GM15510 (cell line): Measurements from ENCODE around the gene NELL2.

ENCODE experiments used
- POLR2A ChIP-seq: IDR thresholded peaks from 3 replicates; pipeline ENCODE4 v1.6.1; 2011; ENCODE audit warnings: borderline replicate concordance; ENCODE audit not compliant: insufficient read length; ENCODE audit errors: extremely low read depth

Gene NELL2

DNA sequence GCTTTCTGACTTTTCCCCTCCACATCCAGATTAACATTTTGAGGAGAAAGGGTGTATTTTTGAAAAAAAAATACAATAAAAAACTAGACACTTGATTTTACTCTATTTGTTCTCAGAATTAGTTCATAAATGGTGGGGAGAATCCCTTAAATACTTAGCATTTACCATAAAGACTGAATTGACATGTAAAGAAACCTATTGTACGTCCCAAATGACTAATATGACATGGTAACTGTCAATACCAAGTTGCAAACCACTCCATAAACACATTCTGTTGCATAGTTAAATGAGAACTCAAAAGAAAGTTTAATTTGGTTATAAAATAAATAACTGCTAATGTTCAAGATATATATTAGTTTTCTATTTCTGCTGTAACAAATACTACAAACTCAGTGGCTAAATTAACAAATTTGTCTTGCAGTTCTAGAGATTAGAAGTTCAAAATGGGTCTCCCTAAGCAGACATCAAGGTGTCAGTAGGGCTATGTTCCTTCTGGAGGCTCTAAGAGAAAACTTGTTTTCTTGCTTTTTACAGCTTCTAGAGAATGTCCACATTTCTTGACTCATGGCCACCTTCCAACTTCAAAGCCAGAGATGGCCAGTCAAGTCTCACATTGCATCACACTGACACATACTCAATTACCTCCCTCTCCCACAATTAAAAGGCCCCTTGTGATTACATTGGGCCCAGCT is 16.0 kb downstream of the NELL2 start:
- TF ChIP-seq POLR2A, result no peak

DNA sequence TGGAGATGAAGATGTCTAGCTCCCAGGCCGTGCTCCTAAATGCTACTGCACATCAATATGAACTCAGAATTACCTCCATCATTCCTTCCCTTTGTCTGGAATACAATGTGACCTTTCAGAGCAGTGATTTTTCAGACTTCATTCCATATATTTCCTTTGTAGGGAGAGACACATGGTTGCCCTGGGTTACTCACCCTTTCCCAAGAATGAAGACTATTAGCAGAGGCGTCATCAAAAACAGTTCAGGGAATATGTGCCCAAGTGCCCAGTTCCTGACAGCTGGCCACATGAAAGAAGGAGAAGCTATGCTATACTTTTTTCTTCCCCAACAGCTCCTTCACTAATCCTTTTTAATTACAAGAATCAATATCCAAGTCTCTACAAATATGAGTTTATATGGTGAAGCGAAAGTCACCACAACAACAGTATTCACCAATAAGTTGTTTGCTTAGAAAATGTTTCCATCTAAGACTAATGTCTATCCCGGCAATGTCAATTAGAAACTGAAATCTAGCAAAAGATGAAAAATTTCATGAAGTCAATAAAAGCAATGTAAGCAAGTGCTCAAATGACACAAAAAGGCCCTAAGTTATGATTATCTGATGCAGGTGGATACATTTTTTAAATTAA is 17.8 kb downstream of the NELL2 start:
- no peak for TF ChIP-seq POLR2A

DNA sequence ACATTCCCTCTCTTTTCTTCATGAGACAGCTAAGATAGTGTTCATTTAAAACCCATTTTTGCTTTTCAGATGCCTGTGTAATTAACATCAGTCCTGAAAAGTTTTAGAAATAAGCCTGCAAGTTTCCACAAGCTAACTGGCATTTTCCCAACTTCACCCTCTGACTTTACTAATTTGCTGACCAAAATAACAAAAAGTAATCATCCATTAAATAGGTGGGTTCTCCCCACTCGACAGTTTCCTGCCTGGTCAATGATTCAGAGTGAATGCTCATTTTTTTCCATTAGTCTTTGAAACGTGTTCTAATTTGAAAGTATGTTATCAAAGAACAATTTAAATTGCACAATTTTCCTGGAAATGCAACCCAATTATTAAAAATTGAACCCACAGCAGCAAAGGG is 23.6 kb downstream of the NELL2 start:
- no peak for TF ChIP-seq POLR2A

DNA sequence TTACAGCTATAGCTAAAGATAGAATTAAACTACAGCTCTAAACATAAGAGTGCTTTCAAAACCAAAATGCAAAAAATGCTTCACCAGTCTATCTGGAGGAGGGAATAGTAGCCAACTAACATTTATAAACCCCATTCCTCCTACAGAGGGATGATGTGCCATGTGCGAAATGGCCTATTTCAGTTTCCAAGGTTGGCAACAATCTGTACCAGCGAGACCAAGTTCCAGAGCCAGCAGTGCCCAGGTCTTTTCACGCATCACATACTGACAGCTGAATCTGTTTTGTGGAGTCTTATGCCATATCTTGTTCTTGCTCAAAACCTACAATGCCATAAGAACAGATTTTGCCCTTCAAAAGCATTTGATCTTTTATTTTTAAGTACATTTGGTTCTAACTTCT is 24.5 kb downstream of the NELL2 start:
- TF ChIP-seq POLR2A, result no peak

DNA sequence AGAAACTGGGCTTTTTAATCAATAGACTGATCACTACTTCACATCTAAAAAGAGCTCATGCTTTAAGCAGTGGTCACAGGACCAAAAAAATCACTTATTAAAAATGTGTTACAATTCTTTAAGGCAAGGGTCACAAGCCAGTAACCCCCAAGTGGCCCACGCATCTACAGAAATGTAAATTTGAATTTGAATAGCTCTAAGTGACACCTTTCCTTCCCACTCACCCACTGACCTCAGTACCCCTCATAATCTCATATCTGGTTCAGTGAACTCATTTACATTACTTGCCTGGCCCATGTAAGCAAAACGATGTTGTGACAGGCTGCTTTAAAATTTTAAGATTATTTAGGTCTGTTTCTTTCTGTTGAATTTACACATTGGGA is 27.4 kb downstream of the NELL2 start:
- TF ChIP-seq POLR2A, result no peak

DNA sequence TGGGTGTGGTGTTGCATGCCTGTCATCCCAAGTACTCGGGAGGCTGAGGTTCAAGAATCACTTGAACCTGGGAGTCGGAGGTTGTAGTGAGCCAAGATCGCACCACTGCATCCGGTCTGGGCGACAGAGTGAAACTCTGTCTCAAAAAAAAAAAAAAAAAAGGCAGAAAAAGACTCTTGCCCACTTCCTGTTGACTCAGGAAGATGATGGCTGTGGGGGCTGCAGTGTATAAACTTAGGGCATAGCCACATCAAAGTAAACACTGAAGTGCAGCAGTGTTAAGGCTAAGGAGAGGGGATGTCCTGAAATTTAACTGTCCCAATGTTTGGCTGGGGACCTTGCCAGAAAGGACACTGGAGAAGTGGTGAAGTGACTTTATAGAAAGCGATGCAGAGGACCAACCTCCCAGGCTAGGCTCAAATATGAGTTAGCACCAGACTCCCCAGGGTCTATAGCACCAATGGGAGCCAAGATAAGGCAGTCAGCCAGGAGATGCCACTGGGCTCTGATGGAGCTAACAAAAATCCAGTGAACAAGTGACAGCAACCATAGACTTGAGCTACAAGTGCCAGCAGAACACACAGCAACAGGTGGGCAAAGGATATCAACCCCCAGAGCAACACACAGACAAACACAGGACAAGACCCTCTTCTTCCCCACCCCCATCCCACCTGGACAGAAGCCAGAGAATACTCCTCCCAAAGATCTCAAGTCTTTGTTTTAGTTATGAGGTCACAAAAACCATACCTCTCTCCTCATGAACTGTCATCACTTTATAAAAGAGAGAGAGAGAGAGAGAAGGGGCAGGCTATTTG is 28.0 kb downstream of the NELL2 start:
- no peak for TF ChIP-seq POLR2A

DNA sequence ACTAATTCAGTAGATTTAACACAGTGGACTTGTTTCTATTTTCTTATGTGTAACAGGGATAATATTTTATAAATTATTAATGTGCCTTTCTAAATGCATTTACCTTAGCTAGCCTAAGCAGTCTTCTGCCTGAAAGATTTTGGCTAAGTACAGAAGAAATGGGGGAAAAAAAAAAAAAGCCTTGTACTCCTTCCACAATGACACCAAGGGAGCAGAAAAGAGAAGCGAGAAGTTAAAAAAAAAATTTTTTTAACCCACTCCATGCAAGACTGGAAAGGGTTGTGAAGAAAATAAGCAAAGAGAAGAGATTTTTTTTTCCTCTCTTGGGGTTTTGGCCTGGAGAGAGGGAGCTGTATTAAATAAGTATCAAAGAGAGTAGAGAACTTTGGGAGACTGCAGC is 28.7 kb downstream of the NELL2 start:
- no peak for TF ChIP-seq POLR2A

DNA sequence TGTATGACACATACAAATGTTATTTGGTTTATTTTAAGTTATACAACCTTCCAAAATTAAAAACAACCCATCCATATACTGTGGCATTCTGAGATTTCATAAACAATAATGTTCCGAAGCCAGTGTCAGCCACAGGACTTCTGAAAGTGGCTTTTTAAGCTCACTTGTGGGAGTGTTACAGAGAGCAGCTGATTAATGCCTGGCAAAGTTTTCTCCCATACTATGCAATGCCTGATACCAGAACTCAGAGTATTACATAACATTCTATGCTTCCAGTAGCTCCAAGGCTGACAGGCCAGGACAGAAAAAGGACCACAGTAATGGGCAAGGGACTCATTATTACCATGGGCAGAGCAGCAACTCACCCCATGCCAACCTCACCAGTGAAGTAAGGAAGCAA is 29.3 kb downstream of the NELL2 start:
- TF ChIP-seq POLR2A, result no peak

DNA sequence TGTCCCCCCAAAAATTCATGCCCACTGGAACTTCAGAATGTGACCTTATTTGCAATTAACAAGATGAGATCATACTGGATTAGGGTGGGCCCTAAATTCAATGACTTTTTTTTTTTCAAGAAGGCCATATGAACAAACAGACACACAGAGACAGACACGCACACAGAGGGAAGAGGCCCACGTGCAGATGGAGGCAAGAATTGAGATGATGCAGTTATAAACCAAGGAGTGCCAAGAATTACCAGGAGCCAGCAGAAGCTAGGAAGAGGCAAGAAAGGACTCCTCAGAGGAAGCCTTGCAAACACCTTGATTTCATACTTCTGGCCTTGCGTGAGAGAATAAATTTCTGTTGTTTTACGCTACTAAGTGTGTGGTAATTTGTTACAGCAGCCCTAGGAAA is 33.4 kb downstream of the NELL2 start:
- TF ChIP-seq POLR2A, result no peak

DNA sequence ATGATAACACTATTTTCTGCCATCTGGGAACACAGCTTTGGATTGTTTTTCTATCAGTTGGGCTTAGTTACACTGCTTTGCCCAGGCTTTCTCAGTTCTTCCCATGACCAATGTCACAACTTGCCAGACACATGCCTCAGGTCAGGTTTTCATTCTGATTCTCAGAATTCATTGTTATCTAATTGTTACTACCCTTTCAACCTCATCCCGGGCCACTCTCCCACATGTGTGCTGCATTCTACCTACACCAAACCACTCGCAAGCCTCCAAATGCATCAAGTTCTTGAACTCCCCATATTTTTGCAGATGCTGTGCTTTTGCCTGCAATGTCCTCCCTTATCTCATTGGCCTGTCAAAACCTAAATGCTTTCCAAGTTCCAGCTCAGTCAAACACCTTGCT is 36.3 kb downstream of the NELL2 start:
- TF ChIP-seq POLR2A, result no peak

DNA sequence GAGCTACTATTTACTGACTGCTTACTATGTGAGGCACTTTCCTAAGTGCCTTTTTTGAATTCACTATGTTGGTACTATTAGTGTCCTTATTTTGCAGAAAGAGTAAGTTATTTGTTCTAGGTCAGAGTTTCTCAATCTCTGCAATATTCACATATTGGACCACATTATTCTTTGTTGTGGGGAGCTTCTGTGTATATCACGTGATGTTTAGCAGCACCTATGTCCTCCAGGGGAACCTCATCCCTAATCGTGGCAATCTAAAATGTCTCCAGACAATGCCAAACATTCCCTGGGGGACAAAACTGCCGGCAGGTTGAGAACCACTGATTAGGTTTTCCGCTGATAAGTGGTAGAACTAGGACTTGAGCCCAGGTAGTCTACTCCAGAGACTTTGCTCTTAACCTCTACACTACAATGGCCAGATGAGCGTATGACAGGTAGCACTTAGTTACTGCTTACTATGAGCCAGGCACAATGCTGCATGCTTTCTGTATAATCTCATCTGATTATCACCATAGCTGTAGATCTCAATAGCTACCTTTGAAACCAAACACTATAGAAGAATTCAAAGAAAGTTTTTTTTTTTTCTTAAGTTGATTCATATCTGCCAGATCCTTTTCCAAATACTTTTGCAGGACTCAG is 38.9 kb downstream of the NELL2 start:
- TF ChIP-seq POLR2A, result no peak

DNA sequence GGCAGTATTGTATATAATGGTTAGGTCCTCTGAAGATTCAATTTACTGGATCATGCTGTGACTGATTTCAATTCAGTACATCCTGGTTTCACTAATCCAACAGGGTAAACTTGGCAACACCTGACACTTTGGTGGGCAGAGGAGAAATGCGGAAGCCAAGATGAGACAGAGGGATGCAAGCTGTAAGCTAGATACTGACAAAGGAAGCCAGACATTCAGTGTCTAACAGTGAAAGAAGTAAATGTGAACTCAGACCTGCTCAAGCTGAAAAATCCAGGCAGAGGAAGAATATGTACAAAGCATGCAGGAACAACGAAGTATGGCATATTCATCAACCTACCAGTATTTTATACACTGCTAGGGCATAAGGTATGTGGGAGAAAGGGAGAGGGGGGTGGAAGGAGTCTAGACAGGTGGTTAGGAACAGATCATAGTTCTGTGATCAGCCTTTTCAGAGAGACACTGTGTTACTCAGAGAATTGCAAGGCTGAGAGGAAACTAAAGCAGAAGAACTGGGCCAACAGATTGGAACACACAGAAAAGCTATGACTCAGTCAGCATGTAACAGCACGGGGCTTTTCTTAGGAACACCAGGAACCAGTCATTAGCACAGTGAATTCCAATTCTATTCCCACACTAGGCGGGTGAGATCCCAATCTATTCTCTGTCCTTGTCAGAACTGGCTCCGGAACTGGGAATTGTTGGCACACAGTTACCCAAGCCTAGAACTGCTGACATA is 40.3 kb downstream of the NELL2 start:
- no peak for TF ChIP-seq POLR2A

DNA sequence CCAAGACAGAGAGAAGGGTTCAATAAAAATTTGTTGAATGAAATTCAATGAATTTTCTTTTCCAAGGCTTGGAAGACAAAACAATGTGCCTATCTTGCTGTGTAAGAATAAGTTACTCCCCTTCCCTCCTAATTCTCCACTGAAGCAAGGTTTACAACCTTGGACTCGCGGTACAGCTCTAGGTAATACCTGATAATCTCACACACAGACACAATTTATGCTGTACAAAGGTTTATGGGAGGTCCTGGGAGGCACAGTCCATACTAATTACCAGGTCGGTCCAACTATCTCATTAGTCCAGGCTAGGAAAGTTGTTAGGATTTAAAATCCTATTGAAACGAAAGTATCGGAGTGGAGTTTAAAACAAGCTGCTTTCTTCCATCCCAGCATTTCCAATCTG is 42.6 kb downstream of the NELL2 start:
- TF ChIP-seq POLR2A, result no peak

DNA sequence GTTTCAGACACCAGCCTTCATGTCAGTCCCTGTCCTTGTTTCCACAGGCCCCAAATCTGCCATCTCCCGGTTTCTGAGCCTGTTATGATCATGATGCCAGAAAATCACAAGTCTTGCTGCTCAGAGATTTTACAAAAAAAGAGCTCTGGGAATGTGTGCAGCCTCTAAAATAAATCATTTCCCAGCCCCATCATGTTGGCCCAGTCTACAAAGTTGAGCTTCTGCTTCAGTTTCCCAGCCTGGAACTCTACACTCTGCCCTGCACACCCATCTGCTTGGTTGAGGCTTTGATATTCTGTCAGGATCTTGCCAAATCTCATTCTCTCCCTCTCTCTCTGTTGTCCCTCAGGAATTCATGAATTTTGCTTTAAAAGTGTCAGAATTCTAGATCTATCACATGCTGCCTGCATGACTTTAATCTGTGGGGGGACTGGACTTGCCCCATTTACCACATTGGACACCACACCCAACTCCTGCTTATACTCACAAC is 45.5 kb downstream of the NELL2 start:
- TF ChIP-seq POLR2A, result no peak
